ENCODE measurements around the gene CFAP73.

GRCh38 chr12:113140706-113141105, 8.8 kb upstream of the CFAP73 start:
- TF ChIP-seq POLR2A (IDR thresholded peaks at IDR 0.05) = no peak
- TF ChIP-seq, protein P1, sequence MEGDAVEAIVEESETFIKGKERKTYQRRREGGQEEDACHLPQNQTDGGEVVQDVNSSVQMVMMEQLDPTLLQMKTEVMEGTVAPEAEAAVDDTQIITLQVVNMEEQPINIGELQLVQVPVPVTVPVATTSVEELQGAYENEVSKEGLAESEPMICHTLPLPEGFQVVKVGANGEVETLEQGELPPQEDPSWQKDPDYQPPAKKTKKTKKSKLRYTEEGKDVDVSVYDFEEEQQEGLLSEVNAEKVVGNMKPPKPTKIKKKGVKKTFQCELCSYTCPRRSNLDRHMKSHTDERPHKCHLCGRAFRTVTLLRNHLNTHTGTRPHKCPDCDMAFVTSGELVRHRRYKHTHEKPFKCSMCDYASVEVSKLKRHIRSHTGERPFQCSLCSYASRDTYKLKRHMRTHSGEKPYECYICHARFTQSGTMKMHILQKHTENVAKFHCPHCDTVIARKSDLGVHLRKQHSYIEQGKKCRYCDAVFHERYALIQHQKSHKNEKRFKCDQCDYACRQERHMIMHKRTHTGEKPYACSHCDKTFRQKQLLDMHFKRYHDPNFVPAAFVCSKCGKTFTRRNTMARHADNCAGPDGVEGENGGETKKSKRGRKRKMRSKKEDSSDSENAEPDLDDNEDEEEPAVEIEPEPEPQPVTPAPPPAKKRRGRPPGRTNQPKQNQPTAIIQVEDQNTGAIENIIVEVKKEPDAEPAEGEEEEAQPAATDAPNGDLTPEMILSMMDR (IDR thresholded peaks at IDR 0.05) = no peak

Data from right lobe of liver (tissue), 4 donors.